ENCODE data around the gene ZSCAN5A. TPM values are rescaled to one million over a fixed set of nuclear protein-coding genes. Genes with fewer than 3 reads are reported as not detected.
"Not testable (repeated sequence)": the region's sequence is repeated elsewhere in the genome, so short reads cannot be mapped to it uniquely, and the experiment has no call there.

The ZSCAN5A gene
- total and polyA plus RNA-seq, 5 experiments from 2014 or later = 7.4 to 12.4 (median 8.9) TPM

GRCh38 chr19:56177564-56178243 is 136.9 kb downstream of the ZSCAN5A start:
- no peak for DNase-seq
- H3K9me3 Mint-ChIP-seq = no peaks in the 10 kb centered on the region
- H3K27me3 Mint-ChIP-seq = peaks cover 0 to 9% (median 7%) of the 10 kb centered on the region in 5 donors
- ATAC-seq = no peak
- H3K4me1 Mint-ChIP-seq = no peaks in the 10 kb centered on the region
- H3K36me3 Mint-ChIP-seq = no peaks in the 10 kb centered on the region
- no peak overlapping the region for H3K27ac Mint-ChIP-seq
- no peak overlapping the region for H3K4me3 Mint-ChIP-seq
- POLR2A ChIA-PET = no interaction called here

- Mint-ChIP-seq H3K9me3 (no peaks in the 10 kb centered on the region), H3K36me3 (no peaks in the 10 kb centered on the region), H3K27ac (peak overlapping the region in 1 of 10 donors; percentile 24), H3K4me3 (no peak overlapping the region), H3K27me3 (peaks cover 0 to 9% (median 7%) of the 10 kb centered on the region in 5 donors), H3K4me1 (peaks cover under 1 to 2% (median under 1%) of the 10 kb centered on the region in 4 donors)
- DNase-seq (no peak), ATAC-seq (no peak)
- POLR2A ChIA-PET = no interaction called here
These were observed 137.8 kb downstream of the ZSCAN5A start for GRCh38 chr19:56176881-56177280.

GRCh38 chr19:56176310-56176709 is 138.3 kb downstream of the ZSCAN5A start:
- H3K27me3 Mint-ChIP-seq, H3K36me3 Mint-ChIP-seq, ATAC-seq, POLR2A ChIA-PET, H3K27ac Mint-ChIP-seq, H3K4me1 Mint-ChIP-seq, DNase-seq, H3K9me3 Mint-ChIP-seq, H3K4me3 Mint-ChIP-seq: not testable (repeated sequence)

- H3K9me3 Mint-ChIP-seq, H3K27me3 Mint-ChIP-seq, DNase-seq, H3K27ac Mint-ChIP-seq, H3K36me3 Mint-ChIP-seq, H3K4me3 Mint-ChIP-seq, POLR2A ChIA-PET, ATAC-seq, H3K4me1 Mint-ChIP-seq: not testable (repeated sequence)
These were observed 138.8 kb downstream of the ZSCAN5A start, which contains the start of gene GALP for GRCh38 chr19:56175861-56176307. GALP (plus strand) TSS chr19:56176008; CDS start chr19:56177109, 1,101 bp downstream.

GRCh38 chr19:56174550-56174949 is 140.1 kb downstream of the ZSCAN5A start:
- Mint-ChIP-seq H3K9me3 (peaks cover 0 to 1% (median 0%) of the 10 kb centered on the region in 9 donors), H3K36me3 (no peaks in the 10 kb centered on the region), H3K27me3 (peaks cover 1 to 15% (median 7%) of the 10 kb centered on the region in 5 donors), H3K27ac (no peak overlapping the region), H3K4me3 (no peak overlapping the region), H3K4me1 (peaks cover 2 to 6% (median 3%) of the 10 kb centered on the region in 4 donors)
- ATAC-seq (no peak), DNase-seq (no peak)
- POLR2A ChIA-PET = no interaction called here

- H3K27me3 Mint-ChIP-seq = peaks cover 1 to 15% (median 7%) of the 10 kb centered on the region in 5 donors
- H3K4me3 Mint-ChIP-seq = no peak overlapping the region
- POLR2A ChIA-PET = no interaction called here
- peaks cover 0 to 1% (median 0%) of the 10 kb centered on the region in 9 donors for H3K9me3 Mint-ChIP-seq
- H3K27ac Mint-ChIP-seq = no peak overlapping the region
- DNase-seq = no peak
- H3K36me3 Mint-ChIP-seq = no peaks in the 10 kb centered on the region
- H3K4me1 Mint-ChIP-seq = peaks cover 2 to 6% (median 3%) of the 10 kb centered on the region in 4 donors
- no peak for ATAC-seq
These were observed 140.6 kb downstream of the ZSCAN5A start for GRCh38 chr19:56174086-56174485.

Other genes with a start within 250 kb of the ZSCAN5A start
- 10 to 100 TPM; 29.3 to 29.4 TPM for gene ZNF787, start 193.5 kb downstream of the ZSCAN5A start, total RNA-seq
- gene ZNF787, start 193.5 kb downstream of the ZSCAN5A start, polyA plus RNA-seq = 1 to 10 TPM in 2 of 3 donors, under 1 TPM in 1; 0.49 to 1.9 (median 1.2) TPM
- gene ZNF444, start 173.6 kb downstream of the ZSCAN5A start, total RNA-seq = 10 to 100 TPM; 42.2 to 49.4 TPM
- gene ZNF444, start 173.6 kb downstream of the ZSCAN5A start, polyA plus RNA-seq = 10 to 100 TPM; 12.9 to 26.9 (median 19.2) TPM
- not detected for gene GALP, start 138.8 kb downstream of the ZSCAN5A start, total RNA-seq
- not detected for gene GALP, start 138.8 kb downstream of the ZSCAN5A start, polyA plus RNA-seq
- not detected for gene ZSCAN5B, start 117.1 kb downstream of the ZSCAN5A start, total RNA-seq
- not detected for gene ZSCAN5B, start 117.1 kb downstream of the ZSCAN5A start, polyA plus RNA-seq
- gene ZSCAN5C, start 112.6 kb downstream of the ZSCAN5A start, total RNA-seq = not detected
- gene ZSCAN5C, start 112.6 kb downstream of the ZSCAN5A start, polyA plus RNA-seq = not detected
- gene EDDM13, start 42.1 kb downstream of the ZSCAN5A start, total RNA-seq = not detected
- 1 to 10 TPM in 2 of 3 donors, not detected in 1; 1.5 to 3.0 TPM for gene EDDM13, start 42.1 kb downstream of the ZSCAN5A start, polyA plus RNA-seq
- gene ZNF582, start 78.7 kb upstream of the ZSCAN5A start, total RNA-seq = 1 to 10 TPM; 5.8 to 7.1 TPM
- gene ZNF582, start 78.7 kb upstream of the ZSCAN5A start, polyA plus RNA-seq = 1 to 10 TPM; 5.6 to 6.8 (median 6.5) TPM
- gene ZNF583, start 89.5 kb upstream of the ZSCAN5A start, total RNA-seq = 10 to 100 TPM; 12.1 to 13.5 TPM
- 10 to 100 TPM; 14.0 to 17.3 (median 14.5) TPM for gene ZNF583, start 89.5 kb upstream of the ZSCAN5A start, polyA plus RNA-seq
- gene ZNF667, start 162.5 kb upstream of the ZSCAN5A start, total RNA-seq = 10 to 100 TPM; 12.1 to 14.7 TPM
- gene ZNF667, start 162.5 kb upstream of the ZSCAN5A start, polyA plus RNA-seq = 1 to 10 TPM; 4.2 to 6.5 (median 4.5) TPM
- gene ZNF471, start 193.0 kb upstream of the ZSCAN5A start, total RNA-seq = 10 to 100 TPM; 10.6 to 10.8 TPM
- gene ZNF471, start 193.0 kb upstream of the ZSCAN5A start, polyA plus RNA-seq = under 1 TPM in 2 of 3 donors, not detected in 1; 0.61 to 0.89 TPM
- 10 to 100 TPM; 11.7 to 13.3 TPM for gene ZFP28, start 224.1 kb upstream of the ZSCAN5A start, total RNA-seq
- gene ZFP28, start 224.1 kb upstream of the ZSCAN5A start, polyA plus RNA-seq = 1 to 10 TPM in 2 of 3 donors, under 1 TPM in 1; 0.93 to 2.8 (median 1.7) TPM

Measured in naive thymus-derived CD8-positive, alpha-beta T cell (primary cell).